Activated naive CD4-positive, alpha-beta T cell treated with Interleukin-2 at 50 U/mL for 16 hours (primary cell): ENCODE data around the gene ARMC6.

Experiments
- DNase-seq: peaks from one replicate; pipeline ENCODE4 v3.0.0-alpha.2; 2020

ARMC6 gene

DNA sequence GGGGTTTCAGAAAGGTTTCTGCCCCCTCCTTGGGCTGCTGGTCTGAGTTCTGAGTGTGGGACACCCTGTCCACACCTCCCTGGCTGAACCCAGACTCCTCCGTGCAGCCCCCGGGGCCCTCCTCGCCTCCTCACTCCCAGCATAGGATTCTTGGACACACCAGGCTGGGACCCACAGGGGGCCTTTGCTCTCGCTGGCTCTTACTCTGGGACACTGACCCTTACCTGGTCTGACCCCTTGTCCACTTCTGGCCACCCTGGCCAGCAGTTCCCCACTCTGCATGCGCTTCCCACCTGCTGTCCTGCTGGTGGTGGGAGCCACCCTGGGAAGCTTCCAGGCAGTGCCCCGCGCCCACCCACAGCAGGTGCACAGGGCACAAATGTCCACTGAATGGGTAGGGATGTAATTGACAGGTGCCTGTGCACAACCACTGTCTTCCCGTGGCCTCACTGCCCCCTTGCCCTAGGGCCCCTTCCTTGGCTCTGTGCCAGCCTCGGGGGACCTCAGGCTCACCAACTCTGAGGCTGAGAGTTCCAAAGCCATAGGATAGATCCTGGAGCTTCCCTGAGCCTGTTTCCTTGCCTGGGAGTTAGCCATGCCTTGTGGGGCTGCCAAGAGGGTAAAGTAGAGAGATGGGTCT, 23.4 kb downstream of the ARMC6 start:
- DNase-seq, result no peak

- DNase-seq, result no peak
Observed at GRCh38 chr19:19057317-19057716, 23.9 kb downstream of the ARMC6 start.

GRCh38 chr19:19057720-19058119, 24.3 kb downstream of the ARMC6 start:
- DNase-seq, result no peak

GRCh38 chr19:19059018-19059836, 25.8 kb downstream of the ARMC6 start:
- no peak for DNase-seq

DNA sequence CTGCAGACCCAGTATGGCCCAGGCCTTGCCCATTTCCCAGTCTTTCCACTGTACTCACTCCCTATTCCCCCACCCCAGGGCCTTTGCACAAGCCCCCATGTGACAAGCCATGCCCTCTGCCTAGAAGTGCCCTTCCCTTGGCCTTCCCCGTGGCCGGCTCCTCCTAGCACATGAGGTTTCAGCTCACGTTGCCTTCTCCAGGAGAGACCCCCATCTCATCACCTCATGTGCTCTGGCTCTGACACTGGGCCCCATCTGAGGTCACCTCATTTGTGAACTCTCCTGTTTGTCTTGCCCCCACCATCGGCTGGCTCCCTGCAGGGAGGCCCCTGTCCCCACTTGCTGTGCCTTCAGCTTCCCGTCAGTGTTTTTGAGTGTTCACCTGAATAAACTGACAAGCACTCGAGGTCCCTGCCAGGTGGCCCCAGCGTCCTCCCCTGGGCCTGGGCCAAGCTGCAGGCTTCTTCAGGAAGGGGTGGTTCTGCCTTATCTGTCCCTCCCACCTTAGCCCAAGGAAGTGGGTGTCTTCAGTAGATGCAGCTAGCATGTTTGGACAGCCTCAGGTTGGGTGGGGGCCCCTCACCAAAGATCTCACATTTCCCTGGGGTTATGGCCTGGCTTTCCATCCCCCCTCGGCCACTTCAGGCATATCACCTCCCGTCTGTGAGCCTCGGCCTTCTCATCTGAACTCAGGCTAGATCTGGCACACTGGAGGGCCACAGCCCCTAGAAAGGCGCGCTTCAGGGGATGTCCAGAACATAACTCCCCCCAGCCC, 26.6 kb downstream of the ARMC6 start:
- DNase-seq, result no peak

GRCh38 chr19:19061506-19061905, 28.1 kb downstream of the ARMC6 start:
- no peak for DNase-seq

- peak; percentile 8 for DNase-seq
Observed at GRCh38 chr19:19062454-19063182, 29.2 kb downstream of the ARMC6 start.

DNA sequence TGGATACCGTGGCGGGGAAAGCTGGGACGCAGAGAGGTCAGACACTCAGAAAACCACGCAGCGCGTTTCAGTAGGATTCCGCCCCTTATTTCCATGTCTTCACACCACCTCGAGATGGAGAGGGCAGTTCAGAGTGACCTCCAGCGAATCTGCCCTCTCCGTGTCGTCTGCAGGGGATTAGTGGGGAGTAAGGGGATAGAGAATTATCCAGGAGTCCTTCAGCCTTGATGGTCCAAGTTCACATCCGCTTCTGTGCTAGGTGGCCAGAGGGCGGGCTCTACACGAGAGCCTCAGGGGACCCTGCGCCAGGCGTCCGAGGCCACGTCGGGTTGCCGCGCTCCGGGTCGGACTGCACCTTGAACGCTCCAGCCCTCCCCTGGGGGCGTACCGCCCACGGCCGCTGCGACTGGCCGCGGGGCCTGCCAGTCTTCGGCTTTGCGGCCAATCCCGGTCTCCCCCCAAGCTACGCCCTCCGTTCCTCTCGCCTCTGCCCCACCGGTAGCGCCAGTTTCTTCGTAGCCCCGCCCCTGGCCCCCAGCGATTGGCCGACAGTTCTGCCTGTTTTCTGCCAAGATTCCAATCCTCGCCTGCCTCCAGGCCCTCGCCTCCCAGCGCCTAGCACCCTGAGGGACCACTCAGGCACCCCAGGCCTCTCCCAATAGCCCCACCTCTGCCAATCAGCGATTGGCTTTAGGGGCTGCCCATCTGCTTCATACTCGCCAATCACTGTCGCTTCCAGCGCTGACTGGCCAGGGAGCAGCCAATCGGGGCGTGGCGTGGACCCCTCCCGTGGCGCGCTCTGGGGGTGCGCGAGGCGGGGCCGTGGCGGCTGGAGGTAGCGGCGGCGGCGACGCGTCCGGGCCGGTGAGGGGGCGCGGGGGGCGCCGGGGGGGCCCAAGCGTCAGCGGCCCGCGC, 30.0 kb downstream of the ARMC6 start, which contains the start of gene SLC25A42:
Gene SLC25A42 (plus strand): TSS at position 812 of the 915 bp plus-strand sequence. CDS start 32,131 bp downstream, outside the sequence.
- DNase-seq, result peak; percentile 99

- DNase-seq, result no peak
Observed at GRCh38 chr19:19064098-19064722, 30.8 kb downstream of the ARMC6 start.

DNA sequence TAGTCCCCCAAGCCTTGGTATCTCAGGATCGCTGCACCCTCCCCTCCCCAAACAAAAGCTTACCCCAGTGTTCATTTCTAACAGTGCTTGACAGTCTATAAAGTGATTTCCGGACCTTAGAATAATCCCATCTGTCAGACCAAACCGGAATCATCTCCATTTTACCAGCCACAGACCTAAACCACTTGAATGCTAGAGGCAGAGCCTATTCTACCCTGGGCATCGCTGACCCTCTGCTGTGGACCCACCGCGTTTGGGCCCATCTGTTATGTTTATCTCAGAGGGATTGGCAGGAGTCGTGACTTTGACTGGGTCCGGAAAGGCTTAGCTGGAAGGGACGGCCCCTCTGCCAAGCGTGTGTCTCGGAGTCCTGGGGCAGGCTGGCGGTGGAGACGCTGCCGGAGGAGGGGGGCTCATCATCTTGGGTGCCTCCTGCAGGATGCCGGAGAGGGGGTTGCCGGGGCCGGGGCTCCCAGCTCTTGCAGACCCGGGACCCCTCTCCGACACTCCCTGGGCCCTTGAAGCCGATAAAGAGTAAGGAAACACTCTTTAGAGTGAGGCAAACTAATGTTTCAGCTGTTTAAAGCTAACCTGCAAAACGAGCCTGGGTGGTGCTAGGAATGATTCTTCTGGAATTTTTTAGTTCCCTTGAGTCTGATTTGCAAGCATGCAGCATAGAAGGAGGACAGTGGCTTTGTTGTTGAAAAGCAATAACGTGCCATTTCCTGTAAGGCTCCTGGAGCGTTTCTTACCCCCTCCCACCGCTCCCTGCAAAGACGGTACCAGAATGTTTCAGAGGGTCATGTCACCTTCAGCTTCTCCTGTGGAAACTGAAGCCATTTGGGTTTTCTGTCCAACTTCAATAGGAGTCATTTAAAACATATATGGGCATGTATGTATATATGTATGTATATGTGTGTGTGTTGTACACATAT, 31.7 kb downstream of the ARMC6 start:
- peak; percentile 33 for DNase-seq

GRCh38 chr19:19067276-19068072, 34.1 kb downstream of the ARMC6 start:
- no peak for DNase-seq

DNA sequence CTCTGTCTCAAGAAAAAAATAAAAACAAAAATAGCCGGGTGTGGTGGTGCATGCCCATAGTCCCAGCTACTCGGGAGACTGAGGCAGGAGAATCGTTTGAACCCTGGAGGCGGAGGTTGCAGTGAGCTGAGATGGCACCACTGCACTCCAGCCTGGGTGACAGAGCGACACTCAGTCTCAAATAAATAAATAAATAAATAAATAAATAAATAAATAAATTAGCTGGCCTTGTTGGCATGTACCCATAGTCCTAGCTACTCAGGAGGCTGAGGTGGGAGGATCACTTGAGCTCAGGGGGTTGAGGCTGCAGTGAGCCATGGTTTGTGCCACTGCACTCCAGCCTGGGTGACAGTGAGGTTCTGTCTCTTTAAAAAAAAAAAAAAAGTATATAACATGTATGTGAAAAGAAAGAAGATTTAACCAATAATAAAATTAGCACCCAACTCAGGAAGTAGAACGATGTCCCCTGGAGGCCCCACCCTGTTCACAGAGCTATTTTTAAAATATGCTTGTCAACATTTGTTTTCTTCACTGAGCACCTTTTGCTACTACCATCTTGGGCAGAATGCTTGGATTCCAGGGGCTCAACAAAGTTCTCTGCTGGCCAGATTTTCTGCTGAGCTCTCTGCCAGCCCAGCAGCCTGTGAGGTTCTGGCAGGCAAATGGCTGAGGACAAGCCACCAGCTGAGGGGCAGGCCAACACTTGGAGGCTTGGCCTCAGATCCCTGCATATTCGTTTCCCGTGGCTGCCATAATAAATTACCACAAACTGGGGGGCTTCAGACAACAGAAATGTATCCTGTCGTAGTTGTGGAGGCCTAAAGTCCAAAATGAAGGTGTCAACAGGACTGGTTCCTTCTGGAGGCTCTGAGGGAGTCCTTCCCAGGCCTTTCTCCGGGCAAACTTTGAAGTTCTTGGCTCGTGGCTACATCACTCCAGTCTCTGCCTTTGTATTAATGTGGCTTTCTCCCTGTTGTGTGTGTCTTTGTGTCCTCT, 35.6 kb downstream of the ARMC6 start:
- no peak for DNase-seq

GRCh38 chr19:19071897-19072296, 38.5 kb downstream of the ARMC6 start:
- DNase-seq, result no peak

DNA sequence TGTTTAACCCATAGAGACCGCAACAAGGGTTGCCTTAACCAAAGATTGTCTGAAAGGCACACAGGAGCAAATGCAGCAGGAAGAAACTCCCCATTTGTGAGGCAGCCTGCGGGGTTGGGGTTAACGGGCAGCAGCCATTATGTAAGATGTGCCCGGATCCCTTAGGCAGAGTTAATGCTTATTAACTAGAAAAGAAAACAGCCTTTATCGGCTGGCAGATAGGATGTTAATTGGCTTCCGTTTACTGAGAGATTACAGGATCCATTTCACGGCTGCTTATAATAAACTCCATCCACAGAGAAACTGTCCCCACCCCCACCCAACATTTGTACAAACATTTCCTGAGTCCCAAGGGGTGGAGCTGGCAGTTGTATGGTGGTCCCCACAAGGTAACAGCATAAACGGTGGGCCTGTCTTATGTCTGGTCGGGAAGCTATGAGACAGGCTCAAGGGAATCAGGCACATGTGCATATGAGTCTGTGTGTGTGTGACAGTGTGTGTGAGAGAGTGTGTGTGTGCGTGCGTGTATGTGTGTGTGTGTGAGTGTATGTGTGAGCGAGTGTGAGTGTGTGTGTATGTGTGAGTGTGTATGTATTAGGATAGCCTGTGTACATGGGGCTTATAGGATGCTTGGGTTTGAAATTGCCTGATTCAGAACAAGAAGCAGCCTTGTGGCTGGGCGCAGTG, 40.9 kb downstream of the ARMC6 start:
- no peak for DNase-seq

DNA sequence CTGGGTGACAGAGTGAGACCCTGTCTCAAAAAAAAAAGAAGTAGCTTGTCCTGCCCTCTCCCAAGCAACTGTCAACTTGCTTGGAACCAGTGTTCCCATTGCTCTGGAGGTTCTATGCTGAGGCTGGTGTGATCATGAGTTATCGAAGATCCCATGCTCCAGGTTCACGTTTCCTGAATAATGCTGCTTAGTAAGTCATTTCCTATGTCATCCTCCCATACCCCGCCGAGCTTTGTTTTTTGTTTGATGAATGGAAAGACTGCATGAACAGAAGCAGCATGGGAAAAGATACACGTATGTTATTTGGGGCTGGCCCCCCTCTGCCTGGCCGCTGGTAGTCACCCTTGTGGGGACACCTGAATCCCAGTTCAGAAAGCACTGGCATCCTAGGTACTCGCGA, 41.7 kb downstream of the ARMC6 start:
- no peak for DNase-seq

GRCh38 chr19:19076476-19076875, 43.1 kb downstream of the ARMC6 start:
- DNase-seq, result no peak

DNA sequence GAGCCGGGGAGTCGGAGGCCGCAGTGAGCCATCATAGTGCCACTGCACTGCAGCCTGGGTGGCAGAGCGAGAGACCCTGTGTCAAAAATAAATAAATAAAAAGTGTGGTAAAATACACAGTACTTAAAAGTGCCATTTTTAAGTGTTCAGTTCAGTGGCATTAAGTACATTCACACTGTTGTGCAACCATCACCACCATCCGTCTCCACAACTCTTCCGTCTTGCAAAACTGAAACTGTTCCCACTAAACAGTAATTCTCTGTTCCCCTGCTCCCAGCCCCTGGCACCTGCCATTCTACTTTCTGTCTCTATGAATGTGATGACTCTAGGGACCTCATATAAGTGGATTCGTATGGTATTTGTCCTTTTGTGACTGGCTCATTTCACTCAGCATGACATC, 43.7 kb downstream of the ARMC6 start:
- no peak for DNase-seq
